Naive thymus-derived CD4-positive, alpha-beta T cell (primary cell): Measurements from ENCODE around the gene GNL1. TPM values are rescaled to one million over a fixed set of nuclear protein-coding genes. Genes with fewer than 3 reads are reported as not detected.
A peak's percentile ranks its signal among the peaks of the same experiment; 100 is the strongest.

Experiments
- ATAC-seq: fragments of 150-1000 bp; cut with Tn5 transposase; 2 replicates; pipeline ENCODE4 v1.10.0; 2021; ENCODE audit warnings: mild to moderate bottlenecking, moderate library complexity
- CTCF ChIA-PET: fragments of 350-600 bp; sonication (Branson Sonifier 250); formaldehyde crosslinking; loops from one replicate; lab custom pipeline; 2021; ENCODE audit warnings: antibody characterized with exemption; lab: Charles Lee
- POLR2A ChIA-PET: fragments of 350-600 bp; sonication (Branson Sonifier 250); formaldehyde crosslinking; loops from one replicate; lab custom pipeline; 2021; ENCODE audit warnings: antibody characterized with exemption, inconsistent platforms; lab: Charles Lee
- DNase-seq, 9 donors: peaks; one replicate each; pipeline versions ENCODE4 v3.0.0 to v3.0.0-alpha.2; 2020 to 2022; ENCODE audit warnings: mixed read lengths in 1 of 9
- H3K27ac ChIP-seq: one replicate; pipeline ENCODE4 v1.7.0; 2013; ENCODE audit warnings: mild to moderate bottlenecking, low read depth, low read length, moderate library complexity
- H3K27me3 ChIP-seq, 2 donors: one replicate each; pipeline ENCODE4 v1.7.0; 2013; ENCODE audit warnings: low read length in 2 of 2, mild to moderate bottlenecking in 2 of 2, moderate library complexity in 2 of 2; ENCODE audit not compliant: control insufficient read depth in 2 of 2, insufficient read depth in 2 of 2
- H3K36me3 ChIP-seq, 3 experiments: 1 replicate in 2 of 3; 2 replicates in 1 of 3; pipeline ENCODE4 v1.7.0; 2013; ENCODE audit warnings: low read length in 3 of 3, mild to moderate bottlenecking in 3 of 3, moderate library complexity in 1 of 3; ENCODE audit not compliant: insufficient read depth in 3 of 3, control insufficient read depth in 2 of 3
- H3K4me1 ChIP-seq, 2 donors: one replicate each; pipeline ENCODE4 v1.7.0; 2013; ENCODE audit warnings: low read length in 2 of 2, mild to moderate bottlenecking in 2 of 2, moderate library complexity in 1 of 2; ENCODE audit not compliant: control insufficient read depth in 2 of 2, insufficient read depth in 2 of 2
- H3K4me3 ChIP-seq: 2 replicates; pipeline ENCODE4 v1.7.0; 2013; ENCODE audit warnings: mild to moderate bottlenecking, low read length
- H3K9me3 ChIP-seq, 3 experiments: 1 replicate in 2 of 3; 2 replicates in 1 of 3; pipeline ENCODE4 v1.7.0; 2013; ENCODE audit warnings: low read length in 3 of 3; ENCODE audit not compliant: control insufficient read depth in 2 of 3
- H3K27ac Mint-ChIP-seq, 9 donors: one replicate each; pipeline ENCODE4 v1.8.0; 2020 to 2022; ENCODE audit warnings: mixed read lengths in 9 of 9, mild to moderate bottlenecking in 8 of 9, moderate library complexity in 5 of 9, inconsistent platforms in 2 of 9
- H3K27me3 Mint-ChIP-seq, 5 donors: one replicate each; pipeline ENCODE4 v1.8.0; 2021 to 2022; ENCODE audit warnings: mixed read lengths in 5 of 5, mild to moderate bottlenecking in 1 of 5
- H3K36me3 Mint-ChIP-seq, 5 donors: one replicate each; pipeline ENCODE4 v1.8.0; 2020 to 2022; ENCODE audit warnings: mixed read lengths in 5 of 5, mild to moderate bottlenecking in 3 of 5, inconsistent platforms in 1 of 5
- H3K4me1 Mint-ChIP-seq, 7 donors: one replicate each; pipeline ENCODE4 v1.8.0; 2020 to 2022; ENCODE audit warnings: mixed read lengths in 7 of 7, mild to moderate bottlenecking in 3 of 7, inconsistent platforms in 1 of 7
- H3K4me3 Mint-ChIP-seq, 10 donors: one replicate each; pipeline ENCODE4 v1.8.0; 2020 to 2022; ENCODE audit warnings: mild to moderate bottlenecking in 10 of 10, mixed read lengths in 10 of 10, moderate library complexity in 6 of 10, inconsistent platforms in 2 of 10
- H3K9me3 Mint-ChIP-seq, 11 donors: one replicate each; pipeline ENCODE4 v1.8.0; 2020 to 2022; ENCODE audit warnings: mixed read lengths in 11 of 11, mild to moderate bottlenecking in 4 of 11, inconsistent platforms in 1 of 11, moderate library complexity in 1 of 11
- intact Hi-C, 2 donors: fragments of 100-400 bp; cut with micrococcal nuclease; formaldehyde crosslinking; loops; one replicate each; pipeline ENCODE4 v1.15.1; 2023
- polyA plus RNA-seq, 2 donors: library from polyadenylated mRNA; unstranded; fragments of 300-500 nt; fragmentation: Illumina TruSeq; gene quantifications; one replicate each; pipeline ENCODE4 v1.2.3, GENCODE V29; 2021
- total RNA-seq, 6 experiments: library from RNA in 5 of 6; stranded (reverse) in 5 of 6; gene quantifications; 1 replicate in 5 of 6; 2 replicates in 1 of 6; pipeline ENCODE4 v1.2.3 and lab custom pipeline; 2021 to 2026

GNL1 gene
- total and polyA plus RNA-seq, 7 experiments from 2014 or later, result 27.7 to 190 (median 65.1) TPM

DNA sequence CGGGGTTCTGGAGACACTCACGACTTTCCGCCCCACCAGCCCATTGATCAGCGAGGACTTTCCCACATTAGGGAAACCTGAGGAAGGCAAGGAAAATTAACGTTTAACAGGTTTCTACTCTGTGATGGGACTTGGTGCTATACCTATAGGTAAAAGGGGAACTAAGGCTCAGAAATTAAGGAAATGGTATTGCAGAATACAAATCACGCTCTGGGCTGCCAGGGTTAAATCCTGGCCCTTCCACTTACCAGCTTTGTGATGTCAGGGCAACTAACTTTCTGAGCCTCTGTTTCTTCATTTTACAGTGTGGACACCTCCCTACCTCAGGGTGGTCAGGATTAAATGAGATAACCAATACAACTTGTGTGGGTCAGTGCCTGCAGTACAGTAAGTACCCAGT, 8.8 kb downstream of the GNL1 start:
- Mint-ChIP-seq H3K27me3 (no peaks in the 10 kb centered on the region), H3K4me3 (no peak overlapping the region), H3K4me1 (peaks cover 23 to 32% (median 25%) of the 10 kb centered on the region in 7 donors), H3K27ac (peak overlapping the region in 1 of 9 donors; percentile 33), H3K36me3 (peaks cover 7 to 34% (median 22%) of the 10 kb centered on the region in 5 donors), H3K9me3 (peaks cover 0 to 2% (median 0%) of the 10 kb centered on the region in 11 donors)
- Histone ChIP-seq H3K27ac (no peak overlapping the region), H3K4me1 (peaks cover 25 to 26% of the 10 kb centered on the region in 2 donors), H3K27me3 (no peaks in the 10 kb centered on the region), H3K4me3 (no peak overlapping the region), H3K9me3 (no peaks in the 10 kb centered on the region), H3K36me3 (peaks cover 0 to 64% (median 0%) of the 10 kb centered on the region in 3 experiments)
- ATAC-seq (no peak), DNase-seq (no peak)
- POLR2A ChIA-PET, result interaction anchor here (1.3 to 13.1 kb wide), 4 partner anchors 9 to 67 kb away, joined by 3 to 199 read pairs (median 56); partner anchors contain the start of genes GNL1, HLA-E and PRR3
- CTCF ChIA-PET, result interaction anchor here (14.3 kb wide), 1 partner anchor 63 kb away, joined by 263 read pairs; no protein-coding TSS in a partner anchor
- intact Hi-C loops, result no loop called here

DNA sequence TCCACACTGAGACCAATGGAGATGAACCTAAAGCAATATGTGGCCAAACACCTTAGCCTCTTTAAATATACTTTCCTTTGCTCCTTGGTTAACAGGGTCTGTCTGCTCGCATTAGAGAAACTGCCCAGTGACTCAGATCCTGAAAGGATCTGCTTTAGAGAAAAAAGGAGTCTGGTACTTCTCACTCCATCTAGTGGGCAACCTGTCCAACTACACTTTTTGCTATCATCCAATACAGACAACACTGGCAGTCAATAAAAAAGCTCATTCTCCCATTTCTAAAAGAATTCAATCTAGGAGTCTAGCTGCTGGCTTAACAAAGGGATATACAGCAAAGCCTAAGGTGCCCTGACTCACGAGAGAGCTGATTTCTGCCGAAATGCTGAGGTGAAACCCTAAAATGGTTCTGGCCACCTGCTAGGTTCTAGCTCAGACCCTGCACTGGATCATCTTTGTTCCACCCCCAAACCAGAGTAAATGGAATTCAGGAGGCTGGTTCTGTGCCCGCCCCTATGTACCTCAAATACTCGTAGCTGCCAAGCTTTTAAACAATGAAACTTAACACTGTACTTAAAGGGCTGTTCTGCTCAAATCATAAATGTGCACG, 11.5 kb downstream of the GNL1 start:
- Mint-ChIP-seq H3K4me3 (peak overlapping the region; percentile 29 to 81 (median 65)), H3K4me1 (peaks cover 30 to 41% (median 36%) of the 10 kb centered on the region in 7 donors), H3K9me3 (peaks cover 0 to 2% (median 0%) of the 10 kb centered on the region in 11 donors), H3K27ac (peak overlapping the region in 8 of 9 donors; percentile 78 to 94 (median 88)), H3K27me3 (no peaks in the 10 kb centered on the region), H3K36me3 (peaks cover 6 to 18% (median 9%) of the 10 kb centered on the region in 5 donors)
- ATAC-seq, result peak; percentile 55
- ChIA-PET CTCF (interaction anchor here (0.5 to 14.3 kb wide), 30 partner anchors 11 to 877 kb away, joined by 3 to 263 read pairs (median 4); partner anchors contain the start of genes ATAT1, GNL1, HLA-E and PRR3), POLR2A (interaction anchor here (0.6 to 13.1 kb wide), 16 partner anchors 11 to 76 kb away, joined by 3 to 199 read pairs (median 10); partner anchors contain the start of genes ABCF1, GNL1, HLA-E and MRPS18B)
- Histone ChIP-seq H3K4me3 (no peak overlapping the region), H3K9me3 (no peaks in the 10 kb centered on the region), H3K27me3 (no peaks in the 10 kb centered on the region), H3K36me3 (peaks cover 0 to 39% (median 0%) of the 10 kb centered on the region in 3 experiments), H3K4me1 (peaks cover 26 to 29% of the 10 kb centered on the region in 2 donors), H3K27ac (peak overlapping the region; percentile 55)
- DNase-seq, result peak in 6 of 9 donors; percentile 41 to 60 (median 50)
- intact Hi-C loops, result loop anchor here (1.0 to 5.0 kb wide), 6 partner anchors 12 to 543 kb away; partner anchors contain the start of genes ABCF1 (in 1 of the 2) and GNL1 (in 1 of the 2)

DNA sequence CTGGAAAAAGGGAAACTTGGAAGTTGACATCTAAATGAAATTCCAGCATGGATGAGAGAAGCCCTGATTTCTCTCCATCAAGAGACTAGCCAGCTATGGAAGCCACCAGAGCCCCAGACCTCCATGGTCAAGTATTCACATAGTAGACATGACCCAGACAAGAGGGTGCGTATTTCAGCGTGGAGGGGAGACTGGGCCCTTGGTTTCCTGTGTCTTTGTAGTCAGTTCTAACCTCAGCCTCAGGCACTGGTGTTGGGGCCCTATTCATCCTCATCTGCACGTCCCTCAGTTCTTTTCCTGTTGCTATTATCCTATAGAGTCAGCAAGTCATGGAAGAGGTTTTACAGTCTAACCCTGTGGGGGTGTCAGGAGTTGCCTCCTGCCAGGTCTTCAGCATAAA, 12.5 kb downstream of the GNL1 start:
- Mint-ChIP-seq H3K4me1 (peaks cover 29 to 41% (median 36%) of the 10 kb centered on the region in 7 donors), H3K9me3 (peaks cover 0 to 3% (median 0%) of the 10 kb centered on the region in 11 donors), H3K27me3 (no peaks in the 10 kb centered on the region), H3K27ac (peak overlapping the region in 8 of 9 donors; percentile 78 to 94 (median 88)), H3K4me3 (peak overlapping the region; percentile 57 to 81 (median 65)), H3K36me3 (peaks cover 0 to 12% (median 7%) of the 10 kb centered on the region in 5 donors)
- ATAC-seq (no peak), DNase-seq (peak in 2 of 9 donors; percentile 23 to 33)
- H3K4me1 ChIP-seq, result peaks cover 26 to 29% of the 10 kb centered on the region in 2 donors
- CTCF ChIA-PET, result interaction anchor here (1.0 to 14.3 kb wide), 13 partner anchors 12 to 878 kb away, joined by 3 to 263 read pairs (median 15); partner anchors contain the start of genes ABCF1, GNL1, HLA-E and PRR3
- H3K27me3 ChIP-seq, result no peaks in the 10 kb centered on the region
- POLR2A ChIA-PET, result interaction anchor here (0.9 to 13.1 kb wide), 18 partner anchors 8 to 87 kb away, joined by 3 to 199 read pairs (median 11); partner anchors contain the start of genes ABCF1, GNL1, HLA-E and MRPS18B
- H3K9me3 ChIP-seq, result no peaks in the 10 kb centered on the region
- peak overlapping the region; percentile 55 for H3K27ac ChIP-seq
- H3K4me3 ChIP-seq, result peak overlapping the region; percentile 3
- H3K36me3 ChIP-seq, result peaks cover 0 to 30% (median 0%) of the 10 kb centered on the region in 3 experiments
- intact Hi-C loops, result loop anchor here (1.0 to 5.0 kb wide), 6 partner anchors 12 to 543 kb away; partner anchors contain the start of genes ABCF1 (in 1 of the 2) and GNL1 (in 1 of the 2)

DNA sequence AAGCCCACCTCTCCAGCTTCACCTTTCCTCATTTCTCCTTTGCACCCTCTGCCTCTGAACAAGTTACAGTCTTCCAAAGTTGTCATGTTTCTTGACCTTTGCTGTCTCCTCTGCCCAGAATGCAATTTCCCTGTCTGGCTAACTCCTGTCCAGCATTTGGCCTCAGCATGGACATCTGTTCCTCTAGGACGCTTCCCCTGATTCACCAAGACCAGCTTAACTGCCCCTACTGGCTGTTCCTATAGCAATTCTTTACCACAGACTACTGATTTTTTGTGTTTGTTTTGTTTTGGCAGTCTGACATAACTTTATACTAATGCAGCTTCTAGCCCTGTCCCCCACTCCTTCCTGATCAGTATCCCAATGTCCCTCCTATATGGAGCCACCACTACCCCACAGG, 13.4 kb downstream of the GNL1 start:
- CTCF ChIA-PET, result interaction anchor here (0.5 to 14.3 kb wide), 18 partner anchors 11 to 220 kb away, joined by 3 to 263 read pairs (median 6); partner anchors contain the start of genes ABCF1, DHX16, GNL1 and HLA-E
- POLR2A ChIA-PET, result interaction anchor here (0.5 to 13.1 kb wide), 23 partner anchors 10 to 188 kb away, joined by 3 to 199 read pairs (median 13); partner anchors contain the start of genes ABCF1, C6orf136, GNL1 and HLA-E
- Histone ChIP-seq H3K9me3 (no peaks in the 10 kb centered on the region), H3K36me3 (peaks cover 0 to 29% (median 0%) of the 10 kb centered on the region in 3 experiments), H3K27ac (peak overlapping the region; percentile 67), H3K4me1 (peaks cover 26 to 29% of the 10 kb centered on the region in 2 donors), H3K27me3 (no peaks in the 10 kb centered on the region), H3K4me3 (peak overlapping the region; percentile 64)
- Mint-ChIP-seq H3K9me3 (peaks cover 0 to 2% (median 0%) of the 10 kb centered on the region in 11 donors), H3K36me3 (peaks cover 0 to 7% (median 0%) of the 10 kb centered on the region in 5 donors), H3K27ac (peak overlapping the region; percentile 82 to 96 (median 93)), H3K27me3 (no peaks in the 10 kb centered on the region), H3K4me1 (peaks cover 29 to 38% (median 35%) of the 10 kb centered on the region in 7 donors), H3K4me3 (peak overlapping the region; percentile 83 to 92 (median 86))
- intact Hi-C loops, result loop anchor here in 1 of 2 donors (5.0 kb wide), 1 partner anchor 544 kb away; no protein-coding TSS in a partner anchor
- no peak for DNase-seq
- ATAC-seq, result no peak

DNA sequence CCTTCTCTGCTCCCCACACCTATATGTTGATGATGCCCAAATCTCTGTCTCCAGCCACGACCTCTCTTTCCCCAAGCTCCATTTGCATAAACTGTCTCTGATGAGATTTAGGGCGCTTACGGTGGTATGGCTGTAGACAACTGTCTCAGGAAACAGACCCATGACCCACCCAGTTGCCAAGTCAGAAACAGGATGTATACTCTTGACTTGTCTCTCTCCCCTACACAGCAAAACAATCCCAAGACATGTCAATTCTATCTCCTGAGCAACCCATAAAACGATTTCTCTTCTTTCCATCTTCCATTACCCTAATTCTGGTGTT, 13.9 kb downstream of the GNL1 start:
- Histone ChIP-seq H3K4me3 (peak overlapping the region; percentile 64), H3K9me3 (no peaks in the 10 kb centered on the region), H3K36me3 (peaks cover 0 to 24% (median 0%) of the 10 kb centered on the region in 3 experiments), H3K27me3 (no peaks in the 10 kb centered on the region), H3K27ac (peak overlapping the region; percentile 67), H3K4me1 (peaks cover 26 to 29% of the 10 kb centered on the region in 2 donors)
- POLR2A ChIA-PET, result interaction anchor here (0.7 to 13.1 kb wide), 23 partner anchors 10 to 194 kb away, joined by 3 to 199 read pairs (median 13); partner anchors contain the start of genes ABCF1, GNL1, HLA-E and MRPS18B
- Mint-ChIP-seq H3K27ac (peak overlapping the region; percentile 82 to 96 (median 93)), H3K36me3 (peaks cover 0 to 7% (median 0%) of the 10 kb centered on the region in 5 donors), H3K4me1 (peaks cover 29 to 38% (median 35%) of the 10 kb centered on the region in 7 donors), H3K4me3 (peak overlapping the region; percentile 83 to 92 (median 86)), H3K9me3 (peaks cover 0 to 2% (median 0%) of the 10 kb centered on the region in 11 donors), H3K27me3 (peaks cover 0 to 3% (median 0%) of the 10 kb centered on the region in 5 donors)
- CTCF ChIA-PET, result interaction anchor here (0.7 to 14.3 kb wide), 25 partner anchors 11 to 189 kb away, joined by 3 to 263 read pairs (median 5); partner anchors contain the start of genes ABCF1, GNL1, HLA-E and PRR3
- ATAC-seq (peak; percentile 53), DNase-seq (peak in 7 of 9 donors; percentile 41 to 63 (median 56))
- intact Hi-C loops, result loop anchor here in 1 of 2 donors (5.0 kb wide), 1 partner anchor 545 kb away; no protein-coding TSS in a partner anchor
